AG04449 (cell line): ENCODE data around the gene USP35.

Experiments
- CTCF ChIA-PET: fragments of 350-600 bp; formaldehyde crosslinking; extraction: SDS; loops from one replicate; lab custom pipeline; 2021; ENCODE audit warnings: antibody characterized with exemption; lab: Yijun Ruan, JAX
- POLR2A ChIA-PET: fragments of 400-600, 350-600 bp; formaldehyde crosslinking; extraction: SDS; loops from one replicate; lab custom pipeline; 2020; ENCODE audit warnings: antibody characterized with exemption, inconsistent platforms; lab: Yijun Ruan, JAX
- DNase-seq: peaks from one replicate; pipeline ENCODE4 v3.0.0-alpha.2; 2010; ENCODE audit warnings: low read depth, low spot score
- H3K4me3 ChIP-seq: 2 replicates; pipeline ENCODE4 v1.5.1; 2011; ENCODE audit warnings: low read depth, mild to moderate bottlenecking, control low read depth, low read length
- CTCF ChIP-seq: IDR thresholded peaks from one replicate; pipeline ENCODE4 v1.5.1; 2011; ENCODE audit warnings: mild to moderate bottlenecking, moderate library complexity, low read length, control low read depth, inconsistent platforms; ENCODE audit not compliant: insufficient read depth; ENCODE audit errors: missing control alignments

The USP35 gene

DNA sequence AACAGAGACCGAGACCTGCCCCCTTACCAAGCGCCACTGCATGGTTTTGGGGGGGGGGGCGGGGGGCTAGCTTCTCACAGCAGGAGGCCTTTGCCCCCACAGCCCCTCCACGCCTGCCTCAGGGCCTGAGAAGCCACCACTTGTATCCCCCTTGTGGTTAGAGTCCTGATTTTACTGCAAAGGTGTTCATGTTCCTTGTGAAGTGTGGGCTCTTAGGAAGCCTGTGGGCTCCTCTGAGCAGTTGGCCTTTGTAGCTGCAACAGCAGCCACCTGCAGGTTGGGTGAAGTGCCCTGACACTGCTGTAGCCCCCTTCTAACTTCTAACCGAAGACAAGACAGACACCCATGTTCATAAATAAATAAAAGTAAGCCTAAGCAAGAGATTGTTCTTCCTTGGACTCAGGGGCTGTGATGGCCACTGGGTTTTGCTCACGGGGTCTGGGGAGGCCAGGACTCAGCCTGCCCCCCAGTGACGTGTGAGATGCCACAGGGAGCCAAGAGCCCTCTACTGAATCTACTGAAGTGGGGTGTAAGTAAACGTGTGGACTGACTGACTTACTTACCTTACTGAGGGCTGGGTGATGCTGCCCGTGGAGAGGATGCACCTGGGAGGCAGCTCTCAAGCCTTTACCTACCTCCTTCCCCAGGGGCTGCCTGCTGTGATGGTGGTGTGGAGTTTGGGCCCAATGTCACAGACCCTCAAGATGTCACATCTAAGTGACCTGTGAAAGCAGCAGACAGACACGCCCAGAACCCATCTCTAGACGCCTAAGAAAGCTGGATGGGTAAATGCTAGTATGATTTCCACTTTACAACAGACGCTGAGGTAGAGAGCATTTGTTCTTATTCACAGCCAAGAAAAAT is 25.8 kb downstream of the USP35 start:
- H3K4me3 ChIP-seq = no peak overlapping the region
- POLR2A ChIA-PET = no interaction called here
- CTCF ChIA-PET = interaction anchor here (1.7 kb wide), 1 partner anchor 351 kb away, joined by 5 read pairs; no protein-coding TSS in a partner anchor
- no peak for TF ChIP-seq CTCF
- no peak for DNase-seq

- no peak for DNase-seq
- TF ChIP-seq CTCF = no peak
- POLR2A ChIA-PET = no interaction called here
- CTCF ChIA-PET = interaction anchor here (0.9 to 1.0 kb wide), 2 partner anchors 9 to 12 kb away, joined by 3 to 5 read pairs; no protein-coding TSS in a partner anchor
- no peak overlapping the region for H3K4me3 ChIP-seq
These were observed 27.3 kb downstream of the USP35 start for GRCh38 chr11:78216021-78216420.

- H3K4me3 ChIP-seq = no peak overlapping the region
- no peak for TF ChIP-seq CTCF
- POLR2A ChIA-PET = no interaction called here
- CTCF ChIA-PET = interaction anchor here (0.9 to 1.0 kb wide), 2 partner anchors 10 to 11 kb away, joined by 3 to 5 read pairs; no protein-coding TSS in a partner anchor
- no peak for DNase-seq
These were observed 28.0 kb downstream of the USP35 start for GRCh38 chr11:78216571-78217287.

DNA sequence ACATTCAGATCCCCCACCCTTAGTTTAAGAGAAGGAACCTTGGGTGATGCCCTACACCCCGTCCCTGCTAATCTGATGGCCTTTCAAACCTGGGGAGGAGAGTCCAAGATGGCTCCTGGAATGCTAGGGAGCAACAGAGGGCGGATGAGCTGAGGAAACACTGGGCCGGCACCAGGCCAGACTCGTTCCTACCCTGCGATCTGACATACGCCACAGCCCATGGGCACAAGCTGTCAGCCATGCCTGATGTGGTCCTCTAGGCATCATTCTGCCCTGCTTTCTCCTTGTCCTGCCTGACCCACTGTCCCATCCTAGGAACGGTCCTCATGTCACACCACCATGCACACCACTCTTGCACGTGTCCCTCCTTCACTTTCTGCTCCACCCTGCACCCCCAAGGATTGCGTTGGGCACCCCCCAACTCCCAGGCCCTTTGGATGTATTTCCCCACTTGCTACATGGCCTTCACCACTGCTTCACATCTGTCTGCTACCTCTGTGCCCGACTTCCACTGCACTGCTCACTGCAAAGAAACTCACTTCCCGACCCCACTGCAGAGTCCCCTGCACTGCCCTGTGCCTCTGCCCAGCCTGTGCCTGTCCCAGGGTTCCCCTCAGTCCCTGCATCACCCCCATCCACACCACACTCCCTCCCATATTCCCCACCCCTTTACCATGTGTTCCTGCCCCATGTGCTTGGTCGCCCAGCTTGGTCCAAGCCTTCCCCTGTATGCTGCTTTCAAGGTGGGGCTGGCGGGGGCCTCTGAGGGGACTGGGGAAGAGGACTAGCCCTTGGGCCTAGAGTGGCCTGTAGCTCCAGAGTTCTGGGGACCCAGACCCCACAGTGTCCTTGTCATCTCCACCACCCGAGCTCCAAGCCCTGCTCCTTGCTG is 29.2 kb downstream of the USP35 start:
- no peak overlapping the region for H3K4me3 ChIP-seq
- POLR2A ChIA-PET = no interaction called here
- no peak for TF ChIP-seq CTCF
- CTCF ChIA-PET = interaction anchor here (1.4 kb wide), 1 partner anchor 10 kb away, joined by 9 read pairs; no protein-coding TSS in a partner anchor
- no peak for DNase-seq

DNA sequence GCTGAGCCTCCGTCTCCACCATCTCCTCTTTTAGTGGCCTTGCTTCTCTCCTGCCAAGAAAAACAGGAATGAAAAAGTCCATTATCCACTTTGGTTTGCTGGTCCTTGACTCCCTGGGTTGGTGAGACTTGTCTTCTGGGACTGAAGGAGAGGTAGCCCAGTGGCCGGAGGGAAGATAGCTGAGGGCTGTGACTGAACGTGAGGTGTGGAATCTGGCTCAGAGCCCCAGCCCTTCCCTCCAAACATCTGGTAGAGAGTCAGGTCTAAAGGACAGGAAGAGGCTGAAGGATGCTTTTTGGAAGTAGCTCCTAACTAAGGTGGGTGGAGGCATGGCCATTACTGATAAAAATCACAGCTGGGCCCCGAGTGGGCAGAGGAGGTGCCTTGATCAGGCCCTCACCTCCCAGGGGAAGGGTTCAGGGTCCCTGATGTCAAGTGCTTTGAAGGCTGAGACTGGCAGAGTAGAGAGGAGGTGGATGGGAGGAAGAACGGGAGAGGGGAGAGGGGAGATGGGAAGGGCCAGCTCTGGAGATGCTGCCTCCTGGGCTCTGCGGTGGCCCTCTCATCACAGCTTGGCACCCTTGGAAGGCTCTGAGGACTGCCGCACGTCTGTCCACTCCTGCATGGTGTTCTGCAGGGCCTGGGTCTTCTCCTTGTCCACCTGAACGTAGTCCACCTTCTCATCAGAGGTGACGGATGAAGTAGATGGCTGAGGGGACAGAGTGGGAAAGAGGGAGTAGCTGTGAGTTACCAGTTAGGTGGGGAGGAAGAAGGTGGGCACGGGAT is 30.2 kb downstream of the USP35 start:
- no peak for DNase-seq
- TF ChIP-seq CTCF = no peak
- POLR2A ChIA-PET = no interaction called here
- H3K4me3 ChIP-seq = no peak overlapping the region
- CTCF ChIA-PET = interaction anchor here (1.4 to 2.2 kb wide), 2 partner anchors 9 to 346 kb away, joined by 9 read pairs; no protein-coding TSS in a partner anchor
